ENCODE data around the gene GHITM. TPM values are rescaled to one million over a fixed set of nuclear protein-coding genes. Genes with fewer than 3 reads are reported as not detected.

Gene GHITM
- total and polyA plus RNA-seq, 2 of the 4 experiments (the other 2 are of a cell fraction): 103 to 185 TPM

GRCh38 chr10:84196083-84196482, 56.8 kb downstream of the GHITM start:
- H3K4me3 ChIP-seq (ENCODE audit: insufficient read depth, low read depth, low read length): no peak overlapping the region
- in situ Hi-C loops (cut with MboI; ENCODE audit: low sequenced_read_pairs): no loop called here

More at GRCh38 chr10:84196083-84196482, 56.8 kb downstream of the GHITM start:
- WGBS, 2 experiments (ENCODE audit: extremely low coverage in 2 of 2, insufficient read length in 1 of 2): no CpG with 5 or more reads among the region's 4 CpGs
- intact Hi-C loops (cut with micrococcal nuclease) (no loop called here), dilution Hi-C loops (cut with HindIII; ENCODE audit: low sequenced_read_pairs, unreplicated experiment) (no loop called here)
- Histone ChIP-seq H3K9me3 (ENCODE audit: control insufficient read depth, insufficient read depth, low read length) (no peaks in the 10 kb centered on the region), H2AFZ (replicated peaks; ENCODE audit: low read length, poor library complexity) (no peak overlapping the region), H3K79me1 (ENCODE audit: low read depth in 1 of 2, low read length in 2 of 2) (no peaks in the 10 kb centered on the region), H3K9me1 (ENCODE audit: insufficient read depth, low read length) (no peaks in the 10 kb centered on the region), H2BK15ac (ENCODE audit: low read depth, low read length) (no peak overlapping the region), H2BK20ac (ENCODE audit: low read depth, low read length) (no peak overlapping the region), H3K4me1 (ENCODE audit: control insufficient read depth, insufficient read depth, low read length) (peaks cover 2% of the 10 kb centered on the region; the same call in 1 of the 2 replicates), H3K9ac (ENCODE audit: low read depth, low read length) (no peak overlapping the region), H2AK9ac (replicated peaks; ENCODE audit: low read depth, low read length, poor library complexity) (no peak overlapping the region), H2BK120ac (ENCODE audit: low read depth, low read length) (no peak overlapping the region), H3K36me3 (ENCODE audit: control insufficient read depth, insufficient read depth, low read length) (no peaks in the 10 kb centered on the region), H3K27me3 (ENCODE audit: control insufficient read depth, insufficient read depth, low read length) (peaks cover 53% of the 10 kb centered on the region), H3K56ac (ENCODE audit: extremely low read depth, insufficient read depth, low read length) (no peak overlapping the region), H4K91ac (ENCODE audit: insufficient read depth, low read depth, low read length) (no peak overlapping the region), H3K23ac (ENCODE audit: low read depth, low read length) (no peak overlapping the region), H4K20me1 (ENCODE audit: insufficient read depth, low read length) (no peaks in the 10 kb centered on the region), H3K14ac (replicated peaks; ENCODE audit: low read depth, low read length) (no peak overlapping the region), H3K27ac (ENCODE audit: insufficient read depth, low read length) (no peak overlapping the region), H3K4me2 (ENCODE audit: low read depth, low read length) (no peak overlapping the region), H4K8ac (ENCODE audit: low read depth in 2 of 2, low read length in 2 of 2) (no peak overlapping the region), H3K4ac (ENCODE audit: low read depth, low read length) (no peak overlapping the region), H2AK5ac (ENCODE audit: low read depth, low read length) (no peak overlapping the region), H3K18ac (ENCODE audit: low read depth, low read length) (no peak overlapping the region), H2BK5ac (ENCODE audit: low read depth, low read length, poor library complexity, severe bottlenecking) (no peak overlapping the region), H4K5ac (ENCODE audit: low read depth, low read length) (no peak overlapping the region)
- ChIA-PET POLR2A (ENCODE audit: unreplicated experiment) (no interaction called here), CTCF (no interaction called here)
- no peak for TF ChIP-seq BHLHE40 (IDR thresholded peaks at IDR 0.05; ENCODE audit: low read depth, low read length)
- no peak for TF ChIP-seq MAFK (IDR thresholded peaks at IDR 0.05; ENCODE audit: low read depth, low read length)
- no peak for TF ChIP-seq ELK1 (IDR thresholded peaks at IDR 0.05; ENCODE audit: borderline replicate concordance, low read depth, low read length)
- no peak for TF ChIP-seq FOS (IDR thresholded peaks at IDR 0.05; ENCODE audit: low read depth, low read length)
- no peak for TF ChIP-seq USF2 (IDR thresholded peaks at IDR 0.05; ENCODE audit: low read depth, low read length)
- ATAC-seq (ENCODE audit: low read depth) (no peak), DNase-seq (no peak)
- no TSS peak for BruUV-seq (replicated peaks)
